Muscle of back (tissue), 10 donors: ENCODE data around the gene RXRG. TPM values are rescaled to one million over a fixed set of nuclear protein-coding genes. Genes with fewer than 3 reads are reported as not detected.

ENCODE experiments used
- polyA plus RNA-seq, 10 donors: library from polyadenylated mRNA; unstranded; fragments of 120-200 nt; gene quantifications; one replicate each; pipeline ENCODE4 v1.2.1, GENCODE V29; 2013; ENCODE audit not compliant: insufficient read length in 10 of 10

RXRG gene
- polyA plus RNA-seq, 10 donors = 38.1 to 69.0 (median 48.7) TPM

Other genes with a start within 250 kb of the RXRG start
- 1 to 10 TPM; 1.2 to 3.3 (median 1.8) TPM for gene LMX1A, start 88.4 kb downstream of the RXRG start, polyA plus RNA-seq
- gene LRRC52, start 98.9 kb upstream of the RXRG start, polyA plus RNA-seq = under 1 TPM in 5 of 10 donors, not detected in 5; 0.15 to 0.27 (median 0.22) TPM
- 100 to 1,000 TPM; 132 to 208 (median 171) TPM for gene MGST3, start 186.1 kb upstream of the RXRG start, polyA plus RNA-seq